Measurements from ENCODE around the gene DDN.
A peak's percentile ranks its signal among the peaks of the same experiment; 100 is the strongest.

DDN gene

DNA sequence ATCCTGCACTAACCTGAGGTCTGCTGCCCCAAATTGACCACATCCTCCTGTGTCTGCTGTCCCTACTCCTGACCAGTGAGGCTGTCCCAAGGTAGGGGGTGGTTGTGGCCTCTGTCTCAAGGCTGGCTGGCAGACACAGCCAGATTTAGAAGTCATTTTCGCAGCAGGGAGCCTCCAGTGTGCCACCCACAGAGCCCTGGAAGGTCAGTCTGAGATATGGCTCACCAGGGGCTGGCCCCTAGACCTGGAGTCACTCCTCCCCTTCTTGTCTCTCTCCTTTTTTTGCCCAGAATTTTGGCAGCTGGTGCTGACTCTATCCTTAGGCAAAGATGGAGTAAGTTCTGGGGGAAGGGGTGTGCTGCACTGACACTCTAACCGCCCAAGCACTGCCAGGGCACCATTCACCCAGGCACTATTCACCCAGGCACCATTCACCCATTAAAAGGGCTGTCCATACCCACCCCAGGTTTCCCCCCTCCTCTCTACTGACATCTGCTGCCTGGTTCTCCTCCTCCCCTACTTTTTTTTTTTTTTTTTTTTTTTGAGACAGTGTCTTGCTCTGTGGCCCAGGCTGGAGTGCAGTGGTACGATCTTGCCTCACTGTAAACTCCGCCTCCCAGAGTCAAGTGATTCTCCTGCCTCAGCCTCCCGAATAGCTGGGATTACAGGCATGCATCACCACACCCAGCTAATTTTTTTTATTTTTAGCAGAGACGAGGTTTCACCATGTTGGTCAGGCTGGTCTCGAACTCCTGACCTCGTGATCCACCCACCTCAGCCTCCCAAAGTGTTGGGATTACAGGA lies 7.7 kb downstream of the DDN start:
- peaks cover 23% of the 10 kb centered on the region for H3K27me3 ChIP-seq (ENCODE audit: insufficient read depth, poor library complexity, severe bottlenecking)
- H3K4me3 ChIP-seq (replicated peaks; ENCODE audit: insufficient read depth, low read length): no peak overlapping the region
- TF ChIP-seq, protein P1, sequence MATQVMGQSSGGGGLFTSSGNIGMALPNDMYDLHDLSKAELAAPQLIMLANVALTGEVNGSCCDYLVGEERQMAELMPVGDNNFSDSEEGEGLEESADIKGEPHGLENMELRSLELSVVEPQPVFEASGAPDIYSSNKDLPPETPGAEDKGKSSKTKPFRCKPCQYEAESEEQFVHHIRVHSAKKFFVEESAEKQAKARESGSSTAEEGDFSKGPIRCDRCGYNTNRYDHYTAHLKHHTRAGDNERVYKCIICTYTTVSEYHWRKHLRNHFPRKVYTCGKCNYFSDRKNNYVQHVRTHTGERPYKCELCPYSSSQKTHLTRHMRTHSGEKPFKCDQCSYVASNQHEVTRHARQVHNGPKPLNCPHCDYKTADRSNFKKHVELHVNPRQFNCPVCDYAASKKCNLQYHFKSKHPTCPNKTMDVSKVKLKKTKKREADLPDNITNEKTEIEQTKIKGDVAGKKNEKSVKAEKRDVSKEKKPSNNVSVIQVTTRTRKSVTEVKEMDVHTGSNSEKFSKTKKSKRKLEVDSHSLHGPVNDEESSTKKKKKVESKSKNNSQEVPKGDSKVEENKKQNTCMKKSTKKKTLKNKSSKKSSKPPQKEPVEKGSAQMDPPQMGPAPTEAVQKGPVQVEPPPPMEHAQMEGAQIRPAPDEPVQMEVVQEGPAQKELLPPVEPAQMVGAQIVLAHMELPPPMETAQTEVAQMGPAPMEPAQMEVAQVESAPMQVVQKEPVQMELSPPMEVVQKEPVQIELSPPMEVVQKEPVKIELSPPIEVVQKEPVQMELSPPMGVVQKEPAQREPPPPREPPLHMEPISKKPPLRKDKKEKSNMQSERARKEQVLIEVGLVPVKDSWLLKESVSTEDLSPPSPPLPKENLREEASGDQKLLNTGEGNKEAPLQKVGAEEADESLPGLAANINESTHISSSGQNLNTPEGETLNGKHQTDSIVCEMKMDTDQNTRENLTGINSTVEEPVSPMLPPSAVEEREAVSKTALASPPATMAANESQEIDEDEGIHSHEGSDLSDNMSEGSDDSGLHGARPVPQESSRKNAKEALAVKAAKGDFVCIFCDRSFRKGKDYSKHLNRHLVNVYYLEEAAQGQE (IDR thresholded peaks at IDR 0.05; ENCODE audit: insufficient replicate concordance, low read depth): no peak
- TF ChIP-seq SPI1 (IDR thresholded peaks at IDR 0.05; ENCODE audit: borderline replicate concordance, low read depth): no peak
- no peak overlapping the region for H3K27ac ChIP-seq (replicated peaks)
- no peak for DNase-seq (ENCODE audit: low read depth in 1 of 2, low spot score in 1 of 2)

GRCh38 chr12:48990552-48990951 lies 8.6 kb downstream of the DDN start:
- no peak for TF ChIP-seq POLR2AphosphoS5 (IDR thresholded peaks at IDR 0.05; ENCODE audit: low read depth)
- no peak for TF ChIP-seq GABPA (IDR thresholded peaks at IDR 0.05; ENCODE audit: low read depth)
- TF ChIP-seq, protein P1 (IDR thresholded peaks at IDR 0.05; ENCODE audit: insufficient replicate concordance, low read depth): no peak
- peaks cover 27% of the 10 kb centered on the region for H3K27me3 ChIP-seq (ENCODE audit: insufficient read depth, poor library complexity, severe bottlenecking)
- H3K4me3 ChIP-seq (replicated peaks; ENCODE audit: insufficient read depth, low read length): no peak overlapping the region
- DNase-seq (ENCODE audit: low read depth in 1 of 2, low spot score in 1 of 2): no peak
- no peak overlapping the region for H3K27ac ChIP-seq (replicated peaks)

GRCh38 chr12:48988030-48988649 lies 11.0 kb downstream of the DDN start:
- TF ChIP-seq CTCF (IDR thresholded peaks at IDR 0.05; ENCODE audit: insufficient read depth, low read length) (peak; percentile 94), GABPA (IDR thresholded peaks at IDR 0.05; ENCODE audit: low read depth) (no peak)
- Histone ChIP-seq H3K27me3 (ENCODE audit: insufficient read depth, poor library complexity, severe bottlenecking) (peaks cover 22% of the 10 kb centered on the region), H3K27ac (replicated peaks) (no peak overlapping the region), H3K4me3 (replicated peaks; ENCODE audit: insufficient read depth, low read length) (no peak overlapping the region)
- DNase-seq (ENCODE audit: low read depth in 1 of 2, low spot score in 1 of 2): peak in 1 of 2 experiments; percentile 61

DNA sequence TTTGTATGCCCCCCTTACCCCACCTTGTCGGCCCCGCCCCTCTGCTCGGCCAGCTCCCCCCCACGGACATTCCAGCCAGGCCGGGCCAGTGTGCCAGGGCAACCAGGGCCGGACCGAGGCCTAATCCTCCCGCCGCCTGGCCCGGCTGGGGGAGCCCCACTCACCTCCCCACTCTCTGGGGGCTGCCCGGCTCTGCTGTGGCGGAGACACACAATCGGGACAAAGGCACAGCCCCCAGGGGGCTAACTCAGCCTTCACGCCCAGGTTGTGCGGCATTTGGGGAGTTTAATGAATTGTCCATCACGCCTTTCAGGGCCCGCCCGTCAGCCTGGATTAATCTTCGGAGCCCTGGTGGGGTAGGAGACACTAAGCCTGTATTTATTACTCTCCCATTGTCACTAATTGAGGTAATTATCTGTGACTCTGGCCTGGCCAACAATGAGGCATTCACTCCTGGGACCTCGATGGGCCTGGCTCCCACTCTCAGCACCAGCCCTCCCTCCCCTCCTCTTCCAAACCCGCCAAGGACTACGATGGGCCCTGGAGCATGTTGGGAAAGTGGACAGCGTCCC lies 12.4 kb downstream of the DDN start:
- DNase-seq (ENCODE audit: low read depth in 1 of 2, low spot score in 1 of 2): no peak
- Histone ChIP-seq H3K27me3 (ENCODE audit: insufficient read depth, poor library complexity, severe bottlenecking) (peaks cover 33% of the 10 kb centered on the region), H3K4me3 (replicated peaks; ENCODE audit: insufficient read depth, low read length) (no peak overlapping the region), H3K27ac (replicated peaks) (no peak overlapping the region)
- TF ChIP-seq GABPA (IDR thresholded peaks at IDR 0.05; ENCODE audit: low read depth) (no peak), CTCF (IDR thresholded peaks at IDR 0.05; ENCODE audit: insufficient read depth, low read length) (no peak), POLR2AphosphoS5 (IDR thresholded peaks at IDR 0.05; ENCODE audit: low read depth) (no peak), SPI1 (IDR thresholded peaks at IDR 0.05; ENCODE audit: borderline replicate concordance, low read depth) (no peak)
- TF ChIP-seq, protein P1 (IDR thresholded peaks at IDR 0.05; ENCODE audit: insufficient replicate concordance, low read depth): no peak
